NCI-H774 (cell line): ENCODE results near the gene IFNAR1.
A peak's percentile ranks its signal among the peaks of the same experiment; 100 is the strongest.
"Not testable (repeated sequence)": the region's sequence is repeated elsewhere in the genome, so short reads cannot be mapped to it uniquely, and the experiment has no call there.

Experiments
- DNase-seq: peaks from one replicate; lab custom pipeline; 2025; lab: John Stamatoyannopoulos, UW

The IFNAR1 gene

GRCh38 chr21:33308586-33309490, 15.9 kb upstream of the IFNAR1 start:
- DNase-seq = peak; percentile 39

GRCh38 chr21:33309778-33310177, 15.0 kb upstream of the IFNAR1 start:
- no peak for DNase-seq

GRCh38 chr21:33312121-33312520, 12.6 kb upstream of the IFNAR1 start:
- DNase-seq = no peak

- DNase-seq = no peak
Measured at GRCh38 chr21:33313183-33313582, 11.6 kb upstream of the IFNAR1 start.

GRCh38 chr21:33313611-33314010, 11.2 kb upstream of the IFNAR1 start:
- DNase-seq = no peak

GRCh38 chr21:33314111-33314510, 10.7 kb upstream of the IFNAR1 start:
- DNase-seq = no peak

- DNase-seq = no peak
Measured at GRCh38 chr21:33315946-33316710, 8.6 kb upstream of the IFNAR1 start.

GRCh38 chr21:33317145-33317544, 7.6 kb upstream of the IFNAR1 start:
- no peak for DNase-seq

GRCh38 chr21:33317786-33318486, 6.8 kb upstream of the IFNAR1 start:
- no peak for DNase-seq

GRCh38 chr21:33321005-33321404, 3.8 kb upstream of the IFNAR1 start:
- not testable (repeated sequence) for DNase-seq

GRCh38 chr21:33323610-33324009, 1.2 kb upstream of the IFNAR1 start:
- not testable (repeated sequence) for DNase-seq

- peak; percentile 42 for DNase-seq
Measured at GRCh38 chr21:33325222-33326067, 675 bp downstream of the IFNAR1 start.

- DNase-seq = no peak
Measured at GRCh38 chr21:33327326-33327725, 2.6 kb downstream of the IFNAR1 start.

GRCh38 chr21:33327792-33328433, 3.1 kb downstream of the IFNAR1 start:
- no peak for DNase-seq

GRCh38 chr21:33330726-33331125, 6.0 kb downstream of the IFNAR1 start:
- DNase-seq = no peak

GRCh38 chr21:33332143-33332542, 7.4 kb downstream of the IFNAR1 start:
- no peak for DNase-seq

- DNase-seq = no peak
Measured at GRCh38 chr21:33334191-33334590, 9.4 kb downstream of the IFNAR1 start.

- DNase-seq = no peak
Measured at GRCh38 chr21:33334824-33335223, 10.1 kb downstream of the IFNAR1 start.

GRCh38 chr21:33339135-33339534, 14.4 kb downstream of the IFNAR1 start:
- no peak for DNase-seq

GRCh38 chr21:33339918-33340317, 15.1 kb downstream of the IFNAR1 start:
- no peak for DNase-seq

- no peak for DNase-seq
Measured at GRCh38 chr21:33345751-33346238, 21.0 kb downstream of the IFNAR1 start.
